AG04450 (cell line): Measurements from ENCODE around the gene NONO. TPM values are rescaled to one million over a fixed set of nuclear protein-coding genes. Genes with fewer than 3 reads are reported as not detected.

Source experiments
- CTCF ChIA-PET: fragments of 300-600, 350-600 bp; formaldehyde crosslinking; extraction: SDS; loops from one replicate; lab custom pipeline; 2022; ENCODE audit warnings: antibody characterized with exemption, inconsistent platforms; lab: Charles Lee
- POLR2A ChIA-PET: fragments of 350-600 bp; formaldehyde crosslinking; extraction: SDS; loops from one replicate; lab custom pipeline; 2021; ENCODE audit warnings: antibody characterized with exemption, inconsistent platforms; lab: Yijun Ruan, JAX
- DNase-seq: peaks from one replicate; pipeline ENCODE4 v3.0.0-alpha.2; 2011; ENCODE audit warnings: low read depth, low spot score
- H3K27ac ChIP-seq: one replicate; pipeline ENCODE4 v1.5.1; 2012; ENCODE audit warnings: low read depth, low read length, control low read depth
- H3K27me3 ChIP-seq: one replicate; pipeline ENCODE4 v1.6.0; 2012; ENCODE audit warnings: low read length; ENCODE audit not compliant: control insufficient read depth, insufficient read depth
- H3K4me3 ChIP-seq: 2 replicates; pipeline ENCODE4 v1.5.1; 2011; ENCODE audit warnings: mild to moderate bottlenecking, low read depth, low read length, control low read depth
- H3K9me3 ChIP-seq: 2 replicates; pipeline ENCODE4 v1.5.1; 2012; ENCODE audit warnings: low read length; ENCODE audit not compliant: control insufficient read depth, insufficient read depth
- polyA plus RNA-seq: library from polyadenylated mRNA; depleted of rRNA; stranded (reverse); fragments of >200 nt; gene quantifications from 2 replicates; pipeline ENCODE4 v1.2.3, GENCODE V29; 2011
- TF ChIP-seq, protein P1 (sequence below): IDR thresholded peaks from 2 replicates; pipeline ENCODE4 v1.5.1; 2011; ENCODE audit warnings: low read depth, low read length, control low read depth, inconsistent platforms

NONO gene
- polyA plus RNA-seq, 1 experiment: 279 TPM

DNA sequence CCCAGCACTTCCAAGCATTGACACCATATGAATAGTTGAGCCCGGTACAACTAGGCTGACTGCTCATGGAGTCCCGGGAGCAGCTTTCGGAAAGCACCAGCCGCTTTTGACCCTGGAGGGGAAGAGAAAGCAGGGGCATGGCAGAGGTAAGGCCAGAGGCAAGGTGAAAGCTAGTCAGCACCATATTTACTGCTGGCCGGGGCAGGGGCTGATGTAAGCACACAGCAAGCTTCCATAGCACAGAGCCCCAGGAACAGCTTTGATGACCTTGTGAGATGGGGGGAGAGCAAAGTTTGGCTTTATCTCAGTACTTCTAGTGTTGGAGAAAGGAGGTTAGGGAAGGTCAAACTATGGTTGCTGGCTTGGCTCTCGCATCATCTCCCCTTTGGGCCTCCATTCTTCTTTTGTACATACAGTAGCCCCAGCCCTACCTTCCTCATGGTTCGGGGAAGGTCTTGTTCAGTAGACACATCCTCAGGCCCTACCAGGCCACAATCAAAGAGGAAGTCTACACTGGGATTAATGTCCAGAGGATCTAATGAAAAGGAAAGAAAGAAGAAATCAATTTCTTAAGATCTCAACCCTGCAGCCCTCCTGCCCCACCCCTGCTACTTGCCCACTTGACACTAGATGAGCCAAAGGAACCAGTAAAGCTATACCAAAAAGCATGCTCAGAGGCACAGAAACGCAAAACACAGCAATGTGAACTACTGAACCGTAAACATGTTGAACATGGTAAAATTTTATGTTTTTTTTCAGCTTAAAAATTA, 38.9 kb upstream of the NONO start:
- Histone ChIP-seq H3K4me3 (no peak overlapping the region), H3K27me3 (no peaks in the 10 kb centered on the region), H3K27ac (no peak overlapping the region), H3K9me3 (no peaks in the 10 kb centered on the region)
- DNase-seq: no peak
- CTCF ChIA-PET: no interaction called here
- TF ChIP-seq, protein P1, sequence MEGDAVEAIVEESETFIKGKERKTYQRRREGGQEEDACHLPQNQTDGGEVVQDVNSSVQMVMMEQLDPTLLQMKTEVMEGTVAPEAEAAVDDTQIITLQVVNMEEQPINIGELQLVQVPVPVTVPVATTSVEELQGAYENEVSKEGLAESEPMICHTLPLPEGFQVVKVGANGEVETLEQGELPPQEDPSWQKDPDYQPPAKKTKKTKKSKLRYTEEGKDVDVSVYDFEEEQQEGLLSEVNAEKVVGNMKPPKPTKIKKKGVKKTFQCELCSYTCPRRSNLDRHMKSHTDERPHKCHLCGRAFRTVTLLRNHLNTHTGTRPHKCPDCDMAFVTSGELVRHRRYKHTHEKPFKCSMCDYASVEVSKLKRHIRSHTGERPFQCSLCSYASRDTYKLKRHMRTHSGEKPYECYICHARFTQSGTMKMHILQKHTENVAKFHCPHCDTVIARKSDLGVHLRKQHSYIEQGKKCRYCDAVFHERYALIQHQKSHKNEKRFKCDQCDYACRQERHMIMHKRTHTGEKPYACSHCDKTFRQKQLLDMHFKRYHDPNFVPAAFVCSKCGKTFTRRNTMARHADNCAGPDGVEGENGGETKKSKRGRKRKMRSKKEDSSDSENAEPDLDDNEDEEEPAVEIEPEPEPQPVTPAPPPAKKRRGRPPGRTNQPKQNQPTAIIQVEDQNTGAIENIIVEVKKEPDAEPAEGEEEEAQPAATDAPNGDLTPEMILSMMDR: no peak
- POLR2A ChIA-PET: interaction anchor here (0.6 kb wide), 1 partner anchor 39 kb away, joined by 3 read pairs; no protein-coding TSS in a partner anchor

GRCh38 chrX:71245159-71245558, 38.3 kb upstream of the NONO start:
- ChIA-PET POLR2A (interaction anchor here (0.6 kb wide), 1 partner anchor 39 kb away, joined by 3 read pairs; no protein-coding TSS in a partner anchor), CTCF (no interaction called here)
- Histone ChIP-seq H3K4me3 (no peak overlapping the region), H3K9me3 (no peaks in the 10 kb centered on the region), H3K27ac (no peak overlapping the region), H3K27me3 (no peaks in the 10 kb centered on the region)
- no peak for DNase-seq
- TF ChIP-seq, protein P1: no peak

GRCh38 chrX:71250841-71251240, 32.6 kb upstream of the NONO start:
- POLR2A ChIA-PET: no interaction called here
- no peaks in the 10 kb centered on the region for H3K27me3 ChIP-seq
- H3K9me3 ChIP-seq: no peaks in the 10 kb centered on the region
- TF ChIP-seq, protein P1: no peak
- CTCF ChIA-PET: no interaction called here
- H3K27ac ChIP-seq: no peak overlapping the region
- no peak overlapping the region for H3K4me3 ChIP-seq
- no peak for DNase-seq

DNA sequence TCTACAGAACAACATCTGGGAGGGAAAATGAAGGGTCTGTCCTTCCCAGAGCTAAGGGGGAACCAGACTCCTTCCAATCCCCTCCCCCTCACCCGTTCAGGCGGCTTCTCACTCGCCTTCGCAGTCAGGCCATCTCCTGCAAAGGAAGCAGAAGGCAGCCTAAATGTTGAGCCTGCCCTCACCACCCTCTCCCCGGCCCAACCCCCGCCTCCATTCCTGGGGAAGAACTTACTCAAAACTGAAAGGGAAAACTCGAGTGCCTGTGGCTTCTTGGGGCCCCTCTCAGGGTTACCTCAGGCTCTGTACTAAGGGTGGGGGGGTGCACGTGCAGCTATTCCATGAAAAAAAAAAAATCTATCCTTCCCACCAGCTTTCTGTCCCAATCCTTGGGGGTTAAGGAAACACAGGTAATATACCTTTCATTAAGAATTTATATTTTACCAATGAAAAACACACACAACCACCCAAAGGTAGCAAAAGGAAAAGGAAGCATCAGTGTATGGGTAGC, 31.9 kb upstream of the NONO start:
- ChIA-PET CTCF (no interaction called here), POLR2A (no interaction called here)
- H3K4me3 ChIP-seq: peak overlapping the region; percentile 13; the same call in 1 of the 2 replicates
- TF ChIP-seq, protein P1: no peak
- no peaks in the 10 kb centered on the region for H3K27me3 ChIP-seq
- DNase-seq: no peak
- no peak overlapping the region for H3K27ac ChIP-seq
- no peaks in the 10 kb centered on the region for H3K9me3 ChIP-seq

GRCh38 chrX:71252221-71252620, 31.2 kb upstream of the NONO start:
- Histone ChIP-seq H3K27ac (no peak overlapping the region), H3K27me3 (no peaks in the 10 kb centered on the region), H3K4me3 (peak overlapping the region; percentile 76), H3K9me3 (no peaks in the 10 kb centered on the region)
- TF ChIP-seq, protein P1: no peak
- DNase-seq: no peak
- ChIA-PET CTCF (no interaction called here), POLR2A (no interaction called here)
